CD14-positive monocyte (primary cell): ENCODE measurements around the gene GNAI1. TPM values are rescaled to one million over a fixed set of nuclear protein-coding genes. Genes with fewer than 3 reads are reported as not detected.

Source experiments
- DNase-seq, 3 donors: peaks; one replicate each; pipeline ENCODE4 v3.0.0-alpha.2; 2011 to 2022
- H2AFZ ChIP-seq: 2 replicates; pipeline ENCODE4 v1.6.0; 2012; ENCODE audit warnings: mild to moderate bottlenecking, low read depth, low read length, inconsistent platforms; ENCODE audit not compliant: insufficient read depth, poor library complexity, severe bottlenecking
- H3K27ac ChIP-seq, 2 donors: 1 replicate in 1 of 2; 2 replicates in 1 of 2; pipeline ENCODE4 v1.5.1; 2012 to 2013; ENCODE audit warnings: low read length in 2 of 2, control low read depth in 1 of 2, inconsistent platforms in 1 of 2, low read depth in 1 of 2, mild to moderate bottlenecking in 1 of 2
- H3K27me3 ChIP-seq, 2 donors: one replicate each; pipeline versions ENCODE4 v1.6.0 to v1.6.1; 2011 to 2013; ENCODE audit warnings: low read length in 2 of 2; ENCODE audit not compliant: control insufficient read depth in 2 of 2, insufficient read depth in 2 of 2
- H3K36me3 ChIP-seq, 2 donors: replicated peaks in 1 of 2; 1 replicate in 1 of 2; 2 replicates in 1 of 2; pipeline versions ENCODE4 v1.5.1 to v1.6.1; 2012 to 2013; ENCODE audit warnings: low read length in 2 of 2, control low read depth in 1 of 2, inconsistent platforms in 1 of 2, mild to moderate bottlenecking in 1 of 2; ENCODE audit not compliant: insufficient read depth in 2 of 2, control insufficient read depth in 1 of 2
- H3K4me1 ChIP-seq, 2 donors: 1 replicate in 1 of 2; 2 replicates in 1 of 2; pipeline versions ENCODE4 v1.5.1 to v1.6.1; 2012 to 2013; ENCODE audit warnings: low read length in 2 of 2, control low read depth in 1 of 2, inconsistent platforms in 1 of 2, mild to moderate bottlenecking in 1 of 2, moderate library complexity in 1 of 2; ENCODE audit not compliant: insufficient read depth in 2 of 2, control insufficient read depth in 1 of 2
- H3K4me2 ChIP-seq: replicated peaks from 2 replicates; pipeline ENCODE3; 2012; ENCODE audit warnings: low read length, moderate library complexity, mild to moderate bottlenecking; ENCODE audit not compliant: poor library complexity, severe bottlenecking; ENCODE audit errors: extremely low read depth
- H3K4me3 ChIP-seq, 3 experiments: fragments of 200-600 bp in 1 of 3; sonication (generic) in 1 of 3; replicated peaks in 1 of 3; 1 replicate in 2 of 3; 2 replicates in 1 of 3; pipeline ENCODE4 v1.5.1; 2011 to 2013; ENCODE audit warnings: low read length in 3 of 3, mild to moderate bottlenecking in 3 of 3, control low read depth in 2 of 3, low read depth in 2 of 3, inconsistent platforms in 1 of 3, moderate library complexity in 1 of 3
- H3K79me2 ChIP-seq: 2 replicates; pipeline ENCODE4 v1.6.0; 2012; ENCODE audit warnings: mild to moderate bottlenecking, control low read depth, inconsistent platforms, low read length, moderate library complexity; ENCODE audit not compliant: insufficient read depth
- H3K9ac ChIP-seq: 2 replicates; pipeline ENCODE4 v1.6.0; 2017; ENCODE audit warnings: low read length, mild to moderate bottlenecking; ENCODE audit not compliant: insufficient read depth, poor library complexity, severe bottlenecking
- H3K9me3 ChIP-seq, 2 donors: replicated peaks in 1 of 2; 1 replicate in 1 of 2; 2 replicates in 1 of 2; pipeline versions ENCODE4 v1.5.1 to v1.6.1; 2012 to 2013; ENCODE audit warnings: low read length in 2 of 2, control low read depth in 1 of 2; ENCODE audit not compliant: control insufficient read depth in 1 of 2, insufficient read depth in 1 of 2
- H4K20me1 ChIP-seq: 2 replicates; pipeline ENCODE4 v1.6.0; 2012; ENCODE audit warnings: mild to moderate bottlenecking, low read length, control low read depth, moderate library complexity; ENCODE audit not compliant: insufficient read depth
- H3K27ac Mint-ChIP-seq, 7 donors: one replicate each; pipeline ENCODE4 v1.8.0; 2020; ENCODE audit warnings: mild to moderate bottlenecking in 7 of 7, mixed read lengths in 7 of 7, moderate library complexity in 6 of 7, inconsistent platforms in 2 of 7
- H3K27me3 Mint-ChIP-seq, 3 donors: one replicate each; pipeline ENCODE4 v1.8.0; 2021 to 2022; ENCODE audit warnings: low read depth in 3 of 3, mild to moderate bottlenecking in 3 of 3, mixed read lengths in 3 of 3, moderate library complexity in 3 of 3, inconsistent platforms in 1 of 3
- H3K36me3 Mint-ChIP-seq, 2 donors: one replicate each; pipeline ENCODE4 v1.8.0; 2020; ENCODE audit warnings: mixed read lengths in 2 of 2, inconsistent platforms in 1 of 2, mild to moderate bottlenecking in 1 of 2
- H3K4me1 Mint-ChIP-seq: one replicate; pipeline ENCODE4 v1.8.0; 2020; ENCODE audit warnings: mild to moderate bottlenecking, mixed read lengths
- H3K4me3 Mint-ChIP-seq, 2 donors: one replicate each; pipeline ENCODE4 v1.8.0; 2020; ENCODE audit warnings: mild to moderate bottlenecking in 2 of 2, mixed read lengths in 2 of 2, moderate library complexity in 1 of 2
- H3K9me3 Mint-ChIP-seq, 7 donors: one replicate each; pipeline ENCODE4 v1.8.0; 2020 to 2022; ENCODE audit warnings: mixed read lengths in 7 of 7, mild to moderate bottlenecking in 6 of 7, moderate library complexity in 6 of 7, inconsistent platforms in 2 of 7
- CTCF ChIP-seq: fragments of 200-600 bp; IDR thresholded peaks from one replicate; pipeline ENCODE4 v1.8.0; 2022; ENCODE audit warnings: antibody characterized with exemption, mild to moderate bottlenecking
- WGBS: methylation state at CpG from one replicate; pipeline ENCODE4 v1.1.5; 2013; ENCODE audit warnings: missing lambda C conversion rate; ENCODE audit not compliant: insufficient coverage; 5-methylcytosine and 5-hydroxymethylcytosine counted together
- intact Hi-C, 2 donors: fragments of 100-400 bp; cut with micrococcal nuclease; formaldehyde crosslinking; loops; one replicate each; pipeline versions ENCODE4 v1.15.0 to v1.15.1; 2023
- polyA plus RNA-seq, 3 donors: library from polyadenylated mRNA; depleted of rRNA in 1 of 3; unstranded in 2 of 3; stranded (reverse) in 1 of 3; fragments of 300-500 nt in 2 of 3; fragments of >200 nt in 1 of 3; fragmentation: Illumina TruSeq in 2 of 3; gene quantifications; 1 replicate in 2 of 3; 2 replicates in 1 of 3; pipeline ENCODE4 v1.2.3, GENCODE V29; 2012 to 2021

The GNAI1 gene
- polyA plus RNA-seq, 3 donors: 0.72 to 1.0 (median 0.79) TPM

- no peaks in the 10 kb centered on the region for H3K27me3 ChIP-seq
- no peak for DNase-seq
- no peaks in the 10 kb centered on the region for H4K20me1 ChIP-seq
- no peaks in the 10 kb centered on the region for H3K36me3 ChIP-seq
- H3K4me1 Mint-ChIP-seq: no peaks in the 10 kb centered on the region
- H3K36me3 Mint-ChIP-seq: no peaks in the 10 kb centered on the region
- no peak overlapping the region for H3K4me2 ChIP-seq
- intact Hi-C loops: no loop called here
- H3K27ac ChIP-seq: no peak overlapping the region
- no CpG with 5 or more reads among the region's 3 CpGs for WGBS
- H3K4me3 Mint-ChIP-seq: no peak overlapping the region
- no peaks in the 10 kb centered on the region for H3K79me2 ChIP-seq
- H3K27me3 Mint-ChIP-seq: no peaks in the 10 kb centered on the region
- peaks cover 2 to 13% (median 6%) of the 10 kb centered on the region in 7 donors for H3K9me3 Mint-ChIP-seq
- no peak for TF ChIP-seq CTCF
- no peaks in the 10 kb centered on the region for H3K4me1 ChIP-seq
- no peaks in the 10 kb centered on the region for H3K9me3 ChIP-seq
- no peak overlapping the region for H3K27ac Mint-ChIP-seq
- no peak overlapping the region for H3K9ac ChIP-seq
- no peak overlapping the region for H3K4me3 ChIP-seq
- no peak overlapping the region for H2AFZ ChIP-seq
Observed at GRCh38 chr7:80159802-80160201, 25.2 kb downstream of the GNAI1 start.

DNA sequence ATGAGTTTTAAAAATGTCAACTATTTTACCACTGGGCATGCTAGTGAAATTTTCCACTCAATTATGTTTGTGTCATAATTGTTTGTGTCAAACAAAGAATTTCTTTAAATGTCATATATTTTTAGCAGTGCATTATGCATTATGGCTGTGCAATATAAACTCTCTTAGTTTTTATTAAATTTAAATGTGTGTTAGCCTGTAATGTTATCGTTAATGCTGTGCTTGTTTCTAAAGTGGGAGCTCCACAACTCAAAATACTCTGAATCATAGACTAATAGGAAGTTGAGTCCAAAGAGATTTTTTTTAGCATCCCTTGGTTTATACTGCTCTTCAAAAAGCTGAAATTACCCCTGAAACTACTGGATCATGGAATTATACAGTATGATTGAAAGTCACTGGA lies 26.8 kb downstream of the GNAI1 start:
- Histone ChIP-seq H3K36me3 (no peaks in the 10 kb centered on the region), H3K9ac (no peak overlapping the region), H3K4me1 (no peaks in the 10 kb centered on the region), H3K27me3 (no peaks in the 10 kb centered on the region), H3K9me3 (no peaks in the 10 kb centered on the region), H3K4me3 (no peak overlapping the region), H4K20me1 (no peaks in the 10 kb centered on the region), H2AFZ (no peak overlapping the region), H3K79me2 (no peaks in the 10 kb centered on the region), H3K4me2 (no peak overlapping the region), H3K27ac (no peak overlapping the region)
- Mint-ChIP-seq H3K9me3 (peaks cover 2 to 13% (median 6%) of the 10 kb centered on the region in 7 donors), H3K4me3 (no peak overlapping the region), H3K4me1 (no peaks in the 10 kb centered on the region), H3K36me3 (no peaks in the 10 kb centered on the region), H3K27ac (no peak overlapping the region), H3K27me3 (no peaks in the 10 kb centered on the region)
- intact Hi-C loops: no loop called here
- TF ChIP-seq CTCF: no peak
- no peak for DNase-seq
- no CpG with 5 or more reads among the region's 1 CpG for WGBS
